HG02588 (cell line): ENCODE data around the gene CAMK2G.
"Not testable (repeated sequence)": the region's sequence is repeated elsewhere in the genome, so short reads cannot be mapped to it uniquely, and the experiment has no call there.

Source experiments
- ATAC-seq: cut with Tn5 transposase; IDR thresholded peaks from one replicate; pipeline ENCODE4 v1.9.1; 2021; ENCODE audit warnings: mild to moderate bottlenecking, moderate library complexity; ENCODE audit not compliant: unreplicated experiment

The CAMK2G gene

DNA sequence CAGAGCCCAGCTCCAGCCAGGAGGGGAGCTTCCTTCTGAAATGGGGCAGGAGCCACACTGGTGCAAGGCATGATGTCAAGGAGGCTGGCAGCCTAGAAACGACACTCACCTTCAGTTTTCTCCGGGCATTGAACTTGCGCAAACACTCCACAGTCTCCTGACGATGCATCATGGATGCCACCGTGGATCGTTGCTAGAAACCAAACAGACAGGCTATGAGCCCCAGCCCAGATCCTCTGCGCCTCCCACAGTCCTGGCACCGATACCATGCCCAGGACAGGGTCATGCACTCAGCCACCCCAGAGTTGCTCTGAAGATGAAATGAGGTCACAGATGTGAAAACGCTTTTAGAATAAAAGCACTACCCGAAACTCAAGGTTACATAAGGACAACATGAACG lies 32.0 kb downstream of the CAMK2G start:
- no peak for ATAC-seq

DNA sequence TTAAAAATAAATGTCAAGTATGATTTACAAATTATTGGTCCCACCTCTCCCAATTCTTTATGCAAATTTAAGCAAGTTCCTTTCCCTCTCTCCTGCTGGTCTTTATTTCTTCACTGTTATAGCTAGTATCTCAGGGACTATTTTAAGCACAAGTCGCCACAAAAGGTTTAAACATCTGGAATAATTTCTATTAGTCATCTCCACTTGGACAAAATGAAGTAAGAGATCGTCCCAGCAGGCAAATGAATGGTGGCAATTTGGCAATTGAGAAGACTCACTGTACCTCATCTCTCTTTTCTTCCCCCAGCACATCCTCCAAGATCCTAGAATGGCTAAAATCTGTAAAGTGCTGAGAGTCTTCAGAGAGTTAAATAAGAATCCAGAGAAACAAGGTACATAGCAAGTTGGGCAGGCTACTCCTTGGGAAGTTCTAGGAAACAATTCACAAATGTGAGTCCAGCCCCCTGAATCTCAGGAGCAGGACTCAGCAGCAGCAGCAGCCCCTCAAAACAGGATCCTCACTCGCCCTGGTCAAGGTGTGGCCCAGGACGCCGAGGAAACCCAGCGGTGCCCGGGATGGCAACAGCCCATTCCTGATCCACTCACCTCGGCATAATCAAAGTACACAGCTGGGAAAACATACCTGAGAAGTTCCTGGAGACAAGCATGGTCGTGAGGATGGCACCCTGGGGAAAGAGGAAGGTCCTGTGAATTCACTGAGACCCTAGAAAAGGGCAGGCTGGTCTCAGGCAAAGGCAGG lies 32.6 kb downstream of the CAMK2G start:
- ATAC-seq, result no peak

DNA sequence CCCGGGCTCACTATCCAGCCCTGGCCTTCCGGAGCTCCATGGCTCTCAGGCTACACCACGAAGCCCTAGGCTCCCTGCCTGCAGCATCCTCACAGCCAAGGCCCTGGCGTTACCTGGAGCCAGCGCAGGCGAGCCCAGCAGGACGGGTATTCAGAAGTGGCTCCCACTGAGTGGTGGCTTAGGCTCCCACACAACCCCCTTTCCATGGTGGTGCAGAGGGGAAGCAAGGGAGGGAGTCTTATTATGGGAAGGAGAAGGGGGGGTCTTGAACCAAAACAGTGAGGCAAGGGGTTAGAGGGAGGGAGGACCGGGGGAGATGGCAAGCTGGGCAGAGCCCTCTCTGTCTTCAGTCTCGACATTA lies 33.3 kb downstream of the CAMK2G start:
- ATAC-seq, result no peak

DNA sequence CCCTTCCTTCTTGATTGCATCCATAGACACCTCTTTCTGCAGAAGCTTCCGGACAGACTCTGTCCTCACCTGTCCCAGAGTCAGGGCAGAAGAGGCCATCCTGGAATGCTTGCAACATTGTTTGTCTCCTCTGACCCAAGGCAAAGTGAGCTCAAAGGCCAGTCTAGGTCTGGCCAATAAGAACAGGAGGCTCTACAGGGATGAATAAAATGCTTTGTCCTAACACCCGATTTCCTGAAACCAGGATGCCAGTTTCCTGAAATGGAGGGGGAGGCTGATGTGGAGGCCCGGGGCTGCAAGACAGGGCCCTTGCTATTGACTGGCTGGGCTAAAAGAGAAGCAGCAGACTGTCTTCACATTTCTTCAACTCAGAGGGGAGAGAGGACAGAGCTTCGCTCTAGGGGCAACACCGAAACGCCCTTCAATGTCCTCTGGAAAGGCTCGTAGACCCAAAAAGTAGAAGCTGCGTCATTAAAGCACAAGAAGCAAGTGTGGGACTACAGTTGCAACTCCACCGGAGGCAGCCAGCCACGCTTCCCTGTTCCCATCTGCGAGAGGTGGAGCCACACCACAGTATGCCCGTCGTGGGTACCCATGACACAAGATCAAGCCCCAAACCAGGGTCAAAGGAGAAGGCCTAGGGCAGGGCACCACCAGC lies 33.8 kb downstream of the CAMK2G start:
- ATAC-seq, result no peak

DNA sequence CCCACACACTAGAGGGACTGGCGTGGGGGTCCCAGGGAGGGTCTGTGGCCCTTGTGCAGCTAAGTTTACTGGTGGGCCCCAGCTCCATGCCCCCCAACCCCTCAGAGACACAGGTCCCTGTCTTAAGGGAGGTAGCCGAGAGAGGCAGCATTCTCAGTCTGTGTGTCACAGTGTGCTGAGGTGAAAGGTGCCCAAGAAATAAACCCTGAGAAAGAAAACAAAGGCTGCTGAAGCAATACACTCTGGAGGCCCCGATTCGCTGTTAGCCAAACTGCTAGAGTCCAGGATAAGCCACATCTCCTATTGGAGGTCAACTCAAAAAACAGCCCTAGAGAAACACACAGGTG lies 34.3 kb downstream of the CAMK2G start:
- no peak for ATAC-seq

DNA sequence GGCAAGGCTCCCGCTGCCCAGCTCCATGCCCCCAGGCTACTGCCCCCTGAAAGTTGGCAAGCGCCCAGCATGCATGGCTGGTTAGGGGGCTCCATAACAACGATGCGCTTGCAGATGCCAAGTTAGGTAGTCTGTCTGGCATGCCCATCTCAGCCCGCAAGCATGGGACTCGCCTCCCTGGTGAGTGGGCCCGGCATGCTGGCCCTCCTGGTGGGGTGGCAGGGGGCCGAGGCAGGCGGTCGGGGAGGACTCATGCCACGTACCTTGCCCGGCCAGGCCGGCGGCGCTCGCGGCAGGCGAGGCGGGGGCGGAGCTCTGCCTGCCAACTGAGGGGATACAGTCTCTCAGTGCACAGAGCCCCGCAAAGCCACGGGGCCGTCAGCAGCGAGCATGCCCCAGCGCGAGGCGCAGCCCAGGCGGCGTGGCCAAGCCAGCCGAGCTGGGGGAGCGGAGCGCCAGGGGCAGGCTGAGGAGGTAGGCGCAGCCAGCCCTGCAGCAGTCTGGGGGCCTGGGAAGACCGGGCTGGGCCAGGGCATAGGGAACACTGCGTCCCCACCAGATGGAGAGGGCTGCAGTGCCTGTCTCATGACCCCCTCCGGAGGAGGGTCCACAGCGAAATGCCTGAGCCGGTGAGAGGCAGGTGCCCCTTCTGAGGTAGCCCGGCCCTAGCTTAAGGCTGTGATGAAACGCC lies 34.9 kb downstream of the CAMK2G start:
- no peak for ATAC-seq

DNA sequence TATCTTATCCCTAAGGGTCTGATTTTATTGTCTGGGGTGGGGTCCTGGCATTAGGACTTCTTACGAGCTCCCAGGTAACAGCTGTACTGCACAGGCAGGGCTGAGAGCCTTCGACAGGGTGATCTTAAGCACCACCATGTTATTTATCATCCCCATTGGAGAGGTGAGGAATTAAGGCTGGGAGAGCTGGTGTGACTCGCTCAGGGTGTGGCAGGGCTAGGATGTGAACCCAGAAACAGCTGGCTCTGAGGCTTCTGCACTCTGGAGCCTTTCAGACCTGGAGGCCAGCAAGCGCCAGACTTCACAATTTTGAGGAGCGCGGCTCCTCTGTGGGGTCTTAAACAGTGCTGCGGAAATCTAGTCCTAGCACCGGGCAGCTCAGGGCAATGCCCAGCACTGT lies 35.5 kb downstream of the CAMK2G start:
- ATAC-seq, result no peak

DNA sequence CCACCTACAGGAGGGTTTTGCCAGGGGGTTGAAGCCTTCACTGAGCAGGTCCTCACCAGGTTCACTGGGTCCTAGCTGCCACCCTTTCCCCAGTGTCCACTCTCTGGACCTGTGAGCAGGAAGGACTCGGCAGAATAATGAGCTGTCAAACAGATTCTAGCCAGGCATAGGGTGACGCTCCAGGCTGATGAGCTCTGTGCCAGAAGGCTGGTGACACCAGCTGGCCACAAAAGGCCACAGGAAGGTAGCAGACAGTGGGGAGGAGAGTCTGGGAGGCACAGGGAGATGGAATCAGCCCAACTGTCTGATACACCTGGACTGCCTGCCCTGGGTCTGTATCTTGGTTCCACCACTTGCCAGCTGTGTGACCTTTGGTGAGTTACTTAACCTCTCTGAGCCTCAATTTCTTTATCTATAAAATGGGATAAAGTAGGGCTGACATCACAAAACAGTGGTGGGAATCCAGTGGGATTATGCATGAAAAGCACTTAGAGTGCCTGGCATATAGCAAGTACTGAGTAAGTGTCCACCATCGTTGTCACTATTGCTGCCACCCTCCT lies 36.3 kb downstream of the CAMK2G start:
- no peak for ATAC-seq

DNA sequence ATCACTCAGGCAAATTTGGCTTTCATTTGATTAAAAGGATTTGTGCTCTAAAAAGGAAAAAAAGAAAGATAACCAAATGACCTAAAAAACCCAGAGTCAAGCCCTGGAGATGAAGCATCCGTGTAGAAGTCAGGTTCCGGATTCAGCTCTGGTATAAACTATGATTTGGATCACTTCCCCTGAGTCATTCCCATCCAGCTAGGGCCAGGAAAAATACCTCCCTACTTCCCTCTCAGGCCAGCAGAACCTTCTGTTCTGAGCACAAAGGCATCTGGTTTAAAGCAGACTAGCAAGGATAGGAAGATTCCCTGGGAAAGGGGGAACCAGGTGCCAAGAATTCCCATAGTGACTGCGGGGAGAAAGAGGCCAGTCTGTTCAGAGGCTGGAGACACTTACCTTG lies 37.3 kb downstream of the CAMK2G start:
- no peak for ATAC-seq

DNA sequence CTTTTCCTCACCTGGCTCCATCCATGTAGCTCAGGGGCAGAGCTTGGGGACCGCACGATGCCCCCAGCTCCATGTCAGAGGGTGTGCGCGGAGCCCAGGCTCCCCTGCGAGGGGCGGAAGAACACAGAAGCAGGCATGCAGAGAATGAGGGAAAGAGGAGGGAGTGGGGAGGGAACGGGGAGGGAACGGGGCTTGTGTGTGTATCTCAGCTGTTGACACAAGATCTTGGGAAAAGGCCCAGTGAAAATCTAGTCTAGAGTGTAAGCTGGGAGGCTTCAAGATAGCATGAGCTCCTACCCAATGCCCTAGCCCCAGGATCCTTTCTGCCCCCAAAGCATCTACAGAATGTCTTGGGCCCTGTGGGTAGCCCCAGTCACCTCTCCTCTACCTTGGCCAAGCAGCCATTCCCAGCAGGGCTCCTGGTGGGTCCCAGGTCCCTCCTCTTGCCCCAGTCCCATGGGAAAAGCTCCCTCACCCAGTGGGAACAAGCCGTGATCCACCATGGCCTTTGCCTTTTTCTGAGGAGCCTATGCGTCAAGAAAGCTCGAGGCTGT lies 37.9 kb downstream of the CAMK2G start:
- ATAC-seq, result no peak

DNA sequence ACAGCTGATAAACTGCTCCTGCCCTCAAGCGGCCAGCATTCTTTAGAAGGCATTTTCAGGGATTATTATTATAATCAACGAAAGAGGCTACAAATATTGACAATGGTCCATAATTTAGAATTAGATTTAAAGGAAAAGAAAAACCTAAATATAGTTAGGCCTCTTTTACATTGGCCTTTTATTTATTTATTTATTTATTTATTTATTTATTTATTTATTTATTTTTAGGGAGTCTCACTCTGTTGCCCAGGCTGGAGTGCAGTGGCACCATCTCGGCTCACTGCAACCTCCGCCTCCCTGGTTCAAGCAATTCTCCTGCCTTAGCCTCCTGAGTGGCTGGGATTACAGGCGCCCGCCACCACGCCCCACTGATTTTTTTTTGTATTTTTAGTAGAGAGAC lies 45.3 kb downstream of the CAMK2G start:
- ATAC-seq, result not testable (repeated sequence)

DNA sequence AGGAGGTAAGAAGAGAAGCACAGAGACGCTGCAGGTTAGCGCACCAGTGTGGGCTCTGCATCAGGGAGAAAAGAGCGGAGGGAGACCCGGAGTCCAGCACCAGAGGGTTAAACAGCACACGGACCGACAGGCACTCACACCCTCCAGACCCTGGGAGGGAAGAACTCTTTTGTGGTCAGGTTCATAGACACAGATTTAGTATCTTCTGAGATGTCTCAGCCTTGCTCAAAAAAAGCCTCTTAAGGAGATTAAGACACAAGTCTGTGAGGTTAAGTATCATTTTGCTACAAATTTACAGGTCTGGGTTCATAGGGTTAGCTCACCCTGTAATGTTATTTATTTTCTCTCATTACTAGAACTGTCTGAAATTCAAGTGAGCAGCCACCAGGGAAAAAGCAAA lies 46.2 kb downstream of the CAMK2G start:
- ATAC-seq, result no peak

DNA sequence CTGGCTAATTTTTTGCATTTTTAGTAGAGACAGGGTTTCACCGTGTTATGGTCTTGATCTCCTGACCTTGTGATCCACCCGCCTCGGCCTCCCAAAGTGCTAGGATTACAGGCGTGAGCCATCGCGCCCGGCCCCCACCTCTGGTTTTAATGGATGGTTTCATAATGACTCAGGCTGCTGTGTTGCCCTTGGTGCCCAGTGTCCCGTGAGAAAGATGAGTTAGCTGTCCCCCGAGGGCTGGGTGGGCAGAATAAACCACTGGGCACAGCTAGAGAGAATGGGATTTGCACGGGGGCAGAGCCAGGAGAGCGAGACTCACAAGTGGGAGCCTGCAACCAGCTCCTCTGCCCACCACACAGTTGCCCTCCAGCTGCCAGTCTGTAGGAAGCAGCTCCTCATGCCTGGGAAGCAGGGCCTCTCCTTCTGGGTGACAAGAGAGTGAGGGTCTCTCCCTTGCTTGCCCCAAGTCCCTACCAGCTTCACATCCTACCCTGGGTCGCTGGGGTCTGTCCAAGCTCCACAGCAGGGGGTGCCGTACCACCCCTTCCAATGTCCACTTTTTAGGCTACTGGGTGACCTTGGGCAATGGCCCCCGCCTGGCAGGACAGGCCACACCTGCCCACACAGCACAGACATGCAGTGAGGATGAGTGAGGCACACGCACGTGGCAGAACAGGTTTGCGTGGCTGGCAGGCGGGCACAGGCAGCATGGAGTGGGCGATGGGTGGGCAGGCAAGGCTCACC lies 46.8 kb downstream of the CAMK2G start:
- no peak for ATAC-seq

DNA sequence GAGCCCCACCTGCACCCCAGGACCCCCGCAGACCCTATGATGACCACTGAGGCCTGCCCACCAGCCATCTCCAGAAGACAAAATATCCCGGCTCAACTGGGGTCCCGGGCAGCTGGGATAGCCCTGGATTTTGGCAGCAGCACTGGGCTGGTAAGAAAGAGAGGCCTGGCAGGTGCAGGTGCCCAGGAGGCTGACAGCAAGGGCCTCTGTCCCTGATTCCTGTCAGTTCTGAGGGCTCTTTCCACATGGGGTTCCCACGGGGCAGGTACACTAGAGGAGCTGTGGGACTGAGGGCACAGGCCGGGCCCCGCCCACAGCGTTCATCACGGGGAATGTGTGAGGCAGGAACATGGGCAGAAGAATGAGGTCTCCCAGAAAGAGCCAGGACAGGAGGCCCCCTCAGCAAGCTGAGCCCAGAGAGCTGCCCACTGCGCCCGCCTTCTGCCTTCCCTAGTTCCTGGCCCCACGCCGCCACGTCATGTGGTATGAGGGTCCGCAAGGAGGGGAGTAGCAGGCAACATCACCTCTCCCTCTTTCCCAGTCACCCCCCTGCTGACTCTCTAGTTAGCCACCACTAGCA lies 50.1 kb downstream of the CAMK2G start:
- no peak for ATAC-seq

DNA sequence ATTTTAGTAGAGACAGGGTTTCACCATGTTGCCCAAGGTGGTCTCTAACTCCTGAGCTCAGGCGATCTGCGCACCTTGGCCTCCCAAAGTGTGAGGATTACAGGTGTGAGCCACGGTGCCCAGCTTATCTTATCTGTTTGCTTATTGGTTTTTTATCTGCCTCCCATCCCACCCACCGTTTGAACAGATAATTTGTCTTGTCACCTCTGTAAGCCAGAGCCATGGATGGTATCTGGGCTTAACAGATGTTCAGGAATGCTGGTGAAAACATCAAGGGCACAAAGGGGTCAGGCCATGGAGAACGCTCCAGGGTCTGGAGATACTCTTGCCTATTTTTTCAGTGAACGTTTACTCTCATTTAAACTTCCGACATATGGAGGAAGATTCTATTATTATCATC lies 51.0 kb downstream of the CAMK2G start:
- no peak for ATAC-seq

DNA sequence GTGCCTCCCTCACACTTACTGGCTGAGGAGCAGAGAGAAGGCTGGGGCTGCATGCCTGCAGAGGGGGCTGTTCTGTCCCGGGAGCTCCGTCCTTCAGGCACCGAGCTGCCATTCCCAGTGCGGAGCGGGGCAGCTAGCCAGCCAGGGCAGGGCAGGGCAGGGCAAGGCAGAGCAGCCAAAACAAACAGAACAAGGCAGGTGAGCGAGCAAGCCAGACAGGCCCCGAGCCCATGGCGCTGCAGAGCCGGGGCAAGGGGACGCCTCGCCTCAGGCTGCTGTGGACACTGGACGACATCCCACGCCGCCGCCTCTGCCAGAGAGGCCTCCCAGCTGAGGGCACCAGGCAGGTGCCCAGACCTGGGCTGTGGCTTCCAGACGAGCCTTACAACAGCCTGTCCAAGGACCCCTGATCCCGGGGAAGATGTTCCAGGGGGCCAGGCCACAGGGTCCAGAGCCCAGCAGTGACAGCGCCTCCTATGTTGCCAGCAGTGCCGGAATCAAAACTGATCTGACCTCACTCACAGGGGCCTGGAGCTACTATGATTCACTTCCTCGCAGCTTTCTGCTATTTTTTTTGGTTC lies 54.8 kb downstream of the CAMK2G start:
- ATAC-seq, result no peak

DNA sequence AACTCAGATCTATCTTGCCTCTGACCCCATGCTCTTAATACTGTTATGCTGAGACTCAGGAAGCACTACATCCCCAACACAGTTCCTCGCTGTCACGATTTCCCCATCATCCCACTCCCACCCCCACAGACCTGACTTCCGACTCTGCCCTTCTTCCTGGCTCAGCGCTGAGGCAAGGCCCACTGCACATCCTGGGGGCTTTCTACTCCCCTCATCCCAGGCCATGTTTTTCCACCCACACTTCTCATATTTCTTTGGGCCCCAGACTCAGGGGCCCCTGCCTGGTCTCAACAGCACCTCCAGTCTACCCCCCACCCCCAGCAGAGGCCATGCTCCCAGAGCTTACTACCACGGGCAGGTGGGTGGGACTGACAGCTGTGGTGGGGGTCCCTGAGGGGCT lies 55.3 kb downstream of the CAMK2G start:
- ATAC-seq, result no peak

DNA sequence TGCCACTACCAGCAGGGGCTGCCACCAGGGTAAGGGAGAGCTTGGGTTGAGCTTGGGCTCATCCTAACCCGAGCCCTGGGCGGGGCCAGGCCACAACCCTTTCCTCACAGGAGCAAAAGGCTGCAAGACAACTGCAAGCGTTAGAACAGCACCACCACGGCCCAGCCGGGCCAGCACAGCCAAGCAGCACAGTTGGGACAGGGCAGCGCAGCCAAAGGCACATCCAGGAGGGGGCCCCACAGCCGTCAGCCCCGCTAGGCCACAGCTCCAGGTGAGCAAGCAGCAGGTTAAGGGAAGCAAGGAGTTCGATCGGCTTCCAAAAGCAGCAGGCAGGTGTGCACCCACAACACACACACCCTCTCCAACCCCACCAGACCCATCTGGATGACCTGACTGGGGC lies 56.0 kb downstream of the CAMK2G start:
- ATAC-seq, result no peak

DNA sequence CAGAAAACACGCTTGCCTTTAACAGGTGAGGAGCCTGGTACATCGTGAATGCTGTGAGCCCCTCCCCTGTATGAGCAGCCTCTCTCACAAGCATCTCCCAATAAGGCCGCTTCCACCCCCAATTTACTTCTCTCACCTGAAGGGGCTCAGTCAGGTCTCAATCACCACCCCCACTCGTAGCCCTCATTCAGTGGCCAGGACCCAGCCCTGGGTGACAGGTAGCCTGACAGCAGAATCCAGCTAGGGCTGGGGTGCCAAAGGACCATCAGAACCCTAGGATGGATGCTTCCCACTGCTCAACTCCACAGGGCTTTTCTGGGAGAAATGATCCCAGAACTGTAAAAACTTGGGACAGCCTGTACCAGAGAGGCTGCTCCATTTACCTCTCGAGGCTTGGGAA lies 56.5 kb downstream of the CAMK2G start:
- ATAC-seq, result no peak
